ENCODE data around the gene IL10.

IL10 gene

DNA sequence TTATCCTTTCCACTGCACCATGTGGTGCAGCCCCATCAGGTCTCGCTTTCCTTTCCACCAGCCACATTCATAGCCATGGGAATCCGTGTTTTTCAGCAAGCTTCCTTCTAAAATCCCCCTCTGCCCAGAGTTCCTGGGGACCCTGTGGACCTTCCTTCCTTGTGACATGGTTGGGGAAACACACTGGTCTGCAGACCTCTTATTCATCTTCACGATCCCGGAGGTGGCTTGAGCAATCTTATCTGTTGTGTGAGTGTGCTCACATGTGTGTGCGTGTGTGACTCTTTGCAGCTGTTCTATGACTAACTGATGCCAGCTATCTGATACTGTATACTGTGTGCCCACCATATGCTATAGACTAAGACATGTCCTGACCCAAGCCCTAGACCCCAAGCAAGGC is 15.6 kb upstream of the IL10 start:
- in situ Hi-C loops (cut with HindIII; ENCODE audit: low sequenced_read_pairs): no loop called here
- DNase-seq (ENCODE audit: low read depth): no peak
- TF ChIP-seq, protein P1, sequence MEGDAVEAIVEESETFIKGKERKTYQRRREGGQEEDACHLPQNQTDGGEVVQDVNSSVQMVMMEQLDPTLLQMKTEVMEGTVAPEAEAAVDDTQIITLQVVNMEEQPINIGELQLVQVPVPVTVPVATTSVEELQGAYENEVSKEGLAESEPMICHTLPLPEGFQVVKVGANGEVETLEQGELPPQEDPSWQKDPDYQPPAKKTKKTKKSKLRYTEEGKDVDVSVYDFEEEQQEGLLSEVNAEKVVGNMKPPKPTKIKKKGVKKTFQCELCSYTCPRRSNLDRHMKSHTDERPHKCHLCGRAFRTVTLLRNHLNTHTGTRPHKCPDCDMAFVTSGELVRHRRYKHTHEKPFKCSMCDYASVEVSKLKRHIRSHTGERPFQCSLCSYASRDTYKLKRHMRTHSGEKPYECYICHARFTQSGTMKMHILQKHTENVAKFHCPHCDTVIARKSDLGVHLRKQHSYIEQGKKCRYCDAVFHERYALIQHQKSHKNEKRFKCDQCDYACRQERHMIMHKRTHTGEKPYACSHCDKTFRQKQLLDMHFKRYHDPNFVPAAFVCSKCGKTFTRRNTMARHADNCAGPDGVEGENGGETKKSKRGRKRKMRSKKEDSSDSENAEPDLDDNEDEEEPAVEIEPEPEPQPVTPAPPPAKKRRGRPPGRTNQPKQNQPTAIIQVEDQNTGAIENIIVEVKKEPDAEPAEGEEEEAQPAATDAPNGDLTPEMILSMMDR (IDR thresholded peaks at IDR 0.05; ENCODE audit: low read depth, low read length, missing control alignments): no peak
- no peak overlapping the region for H3K4me3 ChIP-seq (ENCODE audit: low read depth, low read length)

DNA sequence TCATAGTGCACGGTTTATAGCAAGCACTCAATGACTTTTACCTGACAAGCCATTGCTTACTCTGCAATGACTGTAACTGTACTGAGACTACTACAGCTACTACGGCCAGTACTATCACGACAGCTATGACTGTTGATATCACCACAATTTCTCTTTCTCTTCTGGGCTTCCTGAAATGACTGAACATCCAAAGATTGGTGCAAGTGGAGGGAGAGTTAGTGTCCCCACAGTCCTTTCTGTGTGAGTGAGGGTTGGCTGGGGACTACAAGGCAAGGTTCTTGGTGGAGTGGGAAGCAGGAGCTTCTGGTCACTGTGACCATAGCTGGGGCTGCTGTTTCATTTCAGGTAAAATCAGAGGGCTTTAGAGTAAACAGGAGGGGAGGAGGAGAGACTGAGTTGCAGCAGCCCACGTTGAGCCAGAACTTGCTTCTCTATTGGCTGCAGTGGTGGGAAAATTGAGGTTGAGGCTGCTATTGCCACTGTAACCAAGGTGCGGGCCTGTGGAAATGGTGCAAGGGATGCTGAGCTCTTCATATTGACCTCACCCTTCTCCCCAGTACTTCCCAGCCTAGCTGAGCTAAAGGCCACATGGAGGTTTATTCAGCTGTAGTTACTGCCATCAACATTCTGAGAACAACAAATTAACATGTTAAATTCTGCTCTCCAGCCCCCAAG is 14.1 kb upstream of the IL10 start:
- in situ Hi-C loops (cut with HindIII; ENCODE audit: low sequenced_read_pairs): no loop called here
- TF ChIP-seq, protein P1 (IDR thresholded peaks at IDR 0.05; ENCODE audit: low read depth, low read length, missing control alignments): no peak
- H3K4me3 ChIP-seq (ENCODE audit: low read depth, low read length): no peak overlapping the region
- no peak for DNase-seq (ENCODE audit: low read depth)

DNA sequence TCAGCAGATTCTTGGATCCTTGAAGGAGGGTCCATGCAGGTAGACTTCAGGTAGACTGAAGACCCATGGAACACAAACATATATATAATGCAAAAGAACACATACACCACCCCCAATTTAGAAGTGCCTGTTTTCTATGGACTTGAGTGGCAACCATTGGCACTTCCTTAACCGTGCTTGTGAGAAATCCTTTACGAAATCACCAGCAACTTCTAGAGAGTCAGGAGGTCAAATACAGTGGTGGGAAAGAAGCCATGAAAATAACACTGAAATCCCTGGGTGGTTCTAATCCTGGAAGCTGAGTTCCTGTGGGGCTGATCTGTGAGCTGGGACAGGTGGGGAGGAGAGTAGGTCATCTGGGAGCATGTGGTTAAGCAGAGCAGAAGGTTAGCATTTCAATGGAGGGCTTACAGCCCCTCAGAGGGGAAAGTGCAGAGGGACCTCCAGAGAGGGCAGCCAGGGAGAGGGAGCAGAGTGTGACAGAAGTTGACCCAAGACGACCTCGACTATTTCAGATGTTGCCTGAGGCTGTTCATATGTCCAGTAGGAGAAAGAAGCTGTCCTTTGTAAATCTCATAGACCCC is 13.0 kb upstream of the IL10 start:
- in situ Hi-C loops (cut with HindIII; ENCODE audit: low sequenced_read_pairs): no loop called here
- no peak for DNase-seq (ENCODE audit: low read depth)
- TF ChIP-seq, protein P1 (IDR thresholded peaks at IDR 0.05; ENCODE audit: low read depth, low read length, missing control alignments): no peak
- no peak overlapping the region for H3K4me3 ChIP-seq (ENCODE audit: low read depth, low read length)

DNA sequence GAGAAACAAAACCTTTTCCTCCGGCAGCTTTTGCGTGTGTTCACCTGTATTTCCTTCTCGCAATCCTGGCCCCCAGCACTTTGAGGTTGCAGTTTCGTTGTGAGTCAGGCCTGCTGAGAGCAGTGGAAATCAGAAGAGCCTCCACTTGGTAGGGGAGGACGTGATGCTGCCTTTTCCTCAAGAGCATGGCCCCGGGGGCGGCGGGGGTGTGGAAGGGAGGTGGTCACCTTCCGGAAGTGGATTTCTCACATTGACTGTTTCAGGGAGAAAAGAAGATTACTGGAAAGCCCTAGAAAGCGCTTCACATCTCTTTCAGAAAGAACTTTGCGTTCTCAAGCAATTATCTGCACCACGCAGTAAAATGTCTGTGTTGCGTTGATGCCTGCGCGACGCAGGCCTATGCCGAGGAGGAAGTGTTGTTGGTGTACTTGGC is 12.2 kb upstream of the IL10 start:
- DNase-seq (ENCODE audit: low read depth): no peak
- no peak overlapping the region for H3K4me3 ChIP-seq (ENCODE audit: low read depth, low read length)
- TF ChIP-seq, protein P1 (IDR thresholded peaks at IDR 0.05; ENCODE audit: low read depth, low read length, missing control alignments): no peak
- in situ Hi-C loops (cut with HindIII; ENCODE audit: low sequenced_read_pairs): no loop called here

DNA sequence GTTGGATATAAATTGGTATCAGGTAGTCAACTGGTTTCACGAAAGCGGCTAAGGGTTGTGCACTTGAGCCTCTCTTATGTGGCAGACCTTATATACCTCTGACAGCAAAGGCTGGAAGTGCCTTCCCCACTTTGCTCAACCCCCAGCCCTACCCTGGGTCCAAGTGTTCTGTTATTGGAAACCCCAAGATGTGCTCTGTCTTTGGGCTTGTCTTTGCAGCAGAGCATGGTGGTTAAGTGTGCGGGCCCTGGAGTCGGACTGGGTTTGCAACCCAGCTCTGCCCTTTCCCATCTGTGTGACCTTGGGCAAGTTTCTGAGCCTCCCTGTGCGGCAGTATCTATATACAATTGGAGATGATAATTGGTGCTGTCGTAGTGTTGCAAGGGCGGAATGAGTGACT is 11.2 kb upstream of the IL10 start:
- H3K4me3 ChIP-seq (ENCODE audit: low read depth, low read length): no peak overlapping the region
- TF ChIP-seq, protein P1 (IDR thresholded peaks at IDR 0.05; ENCODE audit: low read depth, low read length, missing control alignments): no peak
- in situ Hi-C loops (cut with HindIII; ENCODE audit: low sequenced_read_pairs): no loop called here
- no peak for DNase-seq (ENCODE audit: low read depth)

DNA sequence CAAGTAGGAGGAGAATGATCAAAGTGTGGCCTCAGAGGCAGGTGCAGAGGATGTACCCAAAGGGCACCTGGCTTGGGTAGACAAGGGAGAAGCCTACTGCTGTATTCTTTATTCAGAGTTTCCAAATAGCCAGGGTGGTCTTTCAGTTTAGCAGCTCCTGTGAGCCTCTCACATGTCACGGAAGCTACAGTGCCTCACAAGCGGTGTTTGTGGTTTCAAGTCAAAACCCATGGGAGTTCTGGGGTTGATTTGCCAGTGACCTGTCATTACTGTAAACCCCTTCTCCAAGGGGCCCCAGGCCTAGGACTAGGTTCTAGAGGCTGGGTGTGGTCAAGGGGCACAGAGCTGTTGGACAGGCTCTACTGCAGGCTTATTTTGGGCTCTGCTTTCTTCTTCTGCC is 10.2 kb upstream of the IL10 start:
- no peak overlapping the region for H3K4me3 ChIP-seq (ENCODE audit: low read depth, low read length)
- TF ChIP-seq, protein P1 (IDR thresholded peaks at IDR 0.05; ENCODE audit: low read depth, low read length, missing control alignments): no peak
- in situ Hi-C loops (cut with HindIII; ENCODE audit: low sequenced_read_pairs): no loop called here
- no peak for DNase-seq (ENCODE audit: low read depth)
